Ovary (tissue), 3 donors: ENCODE measurements around the gene PLEKHG7.

Experiments
- EP300 ChIP-seq: sonication (generic); formaldehyde crosslinking; IDR thresholded peaks from one replicate; pipeline ENCODE4 v1.6.1; 2017; ENCODE audit warnings: antibody characterized with exemption
- POLR2A ChIP-seq: fragments of 450-650 bp; IDR thresholded peaks from one replicate; pipeline ENCODE4 v1.6.1; 2017; ENCODE audit warnings: antibody characterized with exemption, mild to moderate bottlenecking, moderate library complexity
- TF ChIP-seq, protein P1 (sequence below), 3 donors: fragments of 450-650 bp in 2 of 3; fragments of 200-600 bp in 1 of 3; IDR thresholded peaks; one replicate each; pipeline versions ENCODE4 v1.5.1 to v1.8.0; 2016 to 2022; ENCODE audit warnings: antibody characterized with exemption in 3 of 3, mild to moderate bottlenecking in 1 of 3
- donor health status: DM: no; HTN: no; CAD: no.

DNA sequence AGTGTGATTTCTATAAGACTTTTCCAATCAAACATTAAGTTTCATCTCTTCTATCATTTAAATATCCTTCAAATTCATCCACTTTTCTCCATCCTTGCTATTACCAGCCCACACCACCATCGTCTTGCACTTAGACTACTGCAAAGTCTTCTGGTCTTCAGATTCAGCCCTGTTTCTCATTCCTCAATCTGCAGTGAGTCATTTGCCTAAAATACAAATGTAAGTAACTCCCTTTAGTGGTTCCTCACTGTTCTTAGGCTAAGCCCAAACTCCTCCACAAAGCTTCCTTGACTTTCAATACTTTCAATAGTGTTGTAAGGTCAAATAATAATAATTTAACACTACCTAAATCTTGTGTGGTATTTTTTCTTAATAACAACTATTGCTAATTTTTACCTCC, 83.3 kb downstream of the PLEKHG7 start:
- TF ChIP-seq, protein P1, sequence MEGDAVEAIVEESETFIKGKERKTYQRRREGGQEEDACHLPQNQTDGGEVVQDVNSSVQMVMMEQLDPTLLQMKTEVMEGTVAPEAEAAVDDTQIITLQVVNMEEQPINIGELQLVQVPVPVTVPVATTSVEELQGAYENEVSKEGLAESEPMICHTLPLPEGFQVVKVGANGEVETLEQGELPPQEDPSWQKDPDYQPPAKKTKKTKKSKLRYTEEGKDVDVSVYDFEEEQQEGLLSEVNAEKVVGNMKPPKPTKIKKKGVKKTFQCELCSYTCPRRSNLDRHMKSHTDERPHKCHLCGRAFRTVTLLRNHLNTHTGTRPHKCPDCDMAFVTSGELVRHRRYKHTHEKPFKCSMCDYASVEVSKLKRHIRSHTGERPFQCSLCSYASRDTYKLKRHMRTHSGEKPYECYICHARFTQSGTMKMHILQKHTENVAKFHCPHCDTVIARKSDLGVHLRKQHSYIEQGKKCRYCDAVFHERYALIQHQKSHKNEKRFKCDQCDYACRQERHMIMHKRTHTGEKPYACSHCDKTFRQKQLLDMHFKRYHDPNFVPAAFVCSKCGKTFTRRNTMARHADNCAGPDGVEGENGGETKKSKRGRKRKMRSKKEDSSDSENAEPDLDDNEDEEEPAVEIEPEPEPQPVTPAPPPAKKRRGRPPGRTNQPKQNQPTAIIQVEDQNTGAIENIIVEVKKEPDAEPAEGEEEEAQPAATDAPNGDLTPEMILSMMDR (IDR thresholded peaks at IDR 0.05): no peak
- TF ChIP-seq EP300 (no peak), POLR2A (no peak)
